Measurements from ENCODE around the gene CLMP. TPM values are rescaled to one million over a fixed set of nuclear protein-coding genes. Genes with fewer than 3 reads are reported as not detected.
A peak's percentile ranks its signal among the peaks of the same experiment; 100 is the strongest.

CLMP gene
- total and polyA plus RNA-seq, 8 donors = 0.46 to 5.5 (median 1.0) TPM

- FAIRE-seq (no peak), ATAC-seq (peak in 1 of 4 donors; percentile 24), DNase-seq (no peak)
- Histone ChIP-seq H3K4me3 (no peak overlapping the region), H3K9me3 (no peaks in the 10 kb centered on the region), H3K4me1 (peaks cover 0 to 16% (median 3%) of the 10 kb centered on the region in 3 donors), H3K27me3 (no peaks in the 10 kb centered on the region), H3K27ac (no peak overlapping the region), H3K36me3 (no peaks in the 10 kb centered on the region)
- intact Hi-C loops (cut with DNase I) = no loop called here
- 42 to 71% methylated on average over 1 of the region's 1 CpG for WGBS, 2 donors
- TF ChIP-seq CTCF (IDR thresholded peaks at IDR 0.05) = no peak
Measured at GRCh38 chr11:123086305-123086704, 108.7 kb downstream of the CLMP start.

GRCh38 chr11:123085497-123085896 lies 109.6 kb downstream of the CLMP start:
- H3K27me3 ChIP-seq = no peaks in the 10 kb centered on the region
- peaks cover 0 to 16% (median 3%) of the 10 kb centered on the region in 3 donors for H3K4me1 ChIP-seq
- no peak for FAIRE-seq
- WGBS, 2 donors = 95 to 97% methylated on average over 5 of the region's 5 CpGs
- intact Hi-C loops (cut with DNase I) = no loop called here
- H3K4me3 ChIP-seq = no peak overlapping the region
- DNase-seq = no peak
- no peaks in the 10 kb centered on the region for H3K36me3 ChIP-seq
- no peak overlapping the region for H3K27ac ChIP-seq
- TF ChIP-seq CTCF (IDR thresholded peaks at IDR 0.05) = no peak
- H3K9me3 ChIP-seq = no peaks in the 10 kb centered on the region
- no peak for ATAC-seq

GRCh38 chr11:123084454-123084853 lies 110.6 kb downstream of the CLMP start:
- FAIRE-seq = no peak

GRCh38 chr11:123083623-123084029 lies 111.4 kb downstream of the CLMP start:
- DNase-seq = peak in 5 of 6 donors; percentile 66 to 75 (median 71)
- 24 to 28% methylated on average over 4 of the region's 4 CpGs for WGBS, 2 donors
- peak; percentile 80 to 92 (median 84) for ATAC-seq
- FAIRE-seq = peak; percentile 72
- no peak for TF ChIP-seq CTCF (IDR thresholded peaks at IDR 0.05)
- Histone ChIP-seq H3K27ac (peak overlapping the region in 2 of 4 donors; percentile 30 to 57), H3K27me3 (no peaks in the 10 kb centered on the region), H3K4me3 (no peak overlapping the region), H3K9me3 (no peaks in the 10 kb centered on the region), H3K4me1 (peaks cover 0 to 16% (median 3%) of the 10 kb centered on the region in 3 donors), H3K36me3 (no peaks in the 10 kb centered on the region)
- intact Hi-C loops (cut with DNase I) = no loop called here

More at GRCh38 chr11:123084454-123084853, 110.6 kb downstream of the CLMP start:
- no peak for TF ChIP-seq CTCF (IDR thresholded peaks at IDR 0.05)
- Histone ChIP-seq H3K27me3 (no peaks in the 10 kb centered on the region), H3K4me3 (no peak overlapping the region), H3K27ac (no peak overlapping the region), H3K9me3 (no peaks in the 10 kb centered on the region), H3K4me1 (peaks cover 0 to 16% (median 3%) of the 10 kb centered on the region in 3 donors), H3K36me3 (no peaks in the 10 kb centered on the region)
- intact Hi-C loops (cut with DNase I) = no loop called here
- ATAC-seq (no peak), DNase-seq (no peak)
- WGBS, 2 donors = 97 to 99% methylated on average over 7 of the region's 7 CpGs

- intact Hi-C loops (cut with DNase I) = no loop called here
- ATAC-seq = peak; percentile 50 to 81 (median 65)
- WGBS, 2 donors = 29 to 41% methylated on average over 4 of the region's 4 CpGs
- Histone ChIP-seq H3K9me3 (no peaks in the 10 kb centered on the region), H3K27ac (peak overlapping the region in 2 of 4 donors; percentile 30 to 57), H3K4me3 (no peak overlapping the region), H3K4me1 (peaks cover 0 to 16% (median 3%) of the 10 kb centered on the region in 3 donors), H3K36me3 (no peaks in the 10 kb centered on the region), H3K27me3 (no peaks in the 10 kb centered on the region)
- no peak for TF ChIP-seq CTCF (IDR thresholded peaks at IDR 0.05)
- no peak for DNase-seq
- no peak for FAIRE-seq
Measured at GRCh38 chr11:123082977-123083376, 112.1 kb downstream of the CLMP start.
